PFSK-1 (cell line): Measurements from ENCODE around the gene EXOSC2.

Experiments
- FOXP2 ChIP-seq: optimal IDR thresholded peaks from 2 replicates; pipeline ENCODE3; 2011; ENCODE audit warnings: borderline replicate concordance, control low read depth, inconsistent platforms; ENCODE audit not compliant: insufficient read depth; ENCODE audit errors: extremely low read length, extremely low read depth
- POLR2AphosphoS5 ChIP-seq: IDR thresholded peaks from 2 replicates; pipeline ENCODE4 v1.6.1; 2012; ENCODE audit warnings: low read depth, mild to moderate bottlenecking, control low read depth, low read length, moderate library complexity
- SIN3A ChIP-seq: IDR thresholded peaks from 2 replicates; pipeline ENCODE4 v1.6.1; 2012; ENCODE audit warnings: mild to moderate bottlenecking, low read length, moderate library complexity, borderline replicate concordance; ENCODE audit not compliant: insufficient read depth
- TAF1 ChIP-seq: IDR thresholded peaks from 2 replicates; pipeline ENCODE4 v1.6.1; 2012; ENCODE audit warnings: low read length, control low read depth, borderline replicate concordance; ENCODE audit not compliant: insufficient read depth
- TF ChIP-seq, protein P1 (sequence below), 2 experiments: IDR thresholded peaks; 2 replicates each; pipeline versions ENCODE4 v1.6.1 to v1.8.0; 2011 to 2012; ENCODE audit warnings: low read depth in 2 of 2, low read length in 2 of 2, control low read depth in 1 of 2, inconsistent platforms in 1 of 2, mild to moderate bottlenecking in 1 of 2, moderate library complexity in 1 of 2; ENCODE audit not compliant: insufficient read depth in 1 of 2

The EXOSC2 gene

DNA sequence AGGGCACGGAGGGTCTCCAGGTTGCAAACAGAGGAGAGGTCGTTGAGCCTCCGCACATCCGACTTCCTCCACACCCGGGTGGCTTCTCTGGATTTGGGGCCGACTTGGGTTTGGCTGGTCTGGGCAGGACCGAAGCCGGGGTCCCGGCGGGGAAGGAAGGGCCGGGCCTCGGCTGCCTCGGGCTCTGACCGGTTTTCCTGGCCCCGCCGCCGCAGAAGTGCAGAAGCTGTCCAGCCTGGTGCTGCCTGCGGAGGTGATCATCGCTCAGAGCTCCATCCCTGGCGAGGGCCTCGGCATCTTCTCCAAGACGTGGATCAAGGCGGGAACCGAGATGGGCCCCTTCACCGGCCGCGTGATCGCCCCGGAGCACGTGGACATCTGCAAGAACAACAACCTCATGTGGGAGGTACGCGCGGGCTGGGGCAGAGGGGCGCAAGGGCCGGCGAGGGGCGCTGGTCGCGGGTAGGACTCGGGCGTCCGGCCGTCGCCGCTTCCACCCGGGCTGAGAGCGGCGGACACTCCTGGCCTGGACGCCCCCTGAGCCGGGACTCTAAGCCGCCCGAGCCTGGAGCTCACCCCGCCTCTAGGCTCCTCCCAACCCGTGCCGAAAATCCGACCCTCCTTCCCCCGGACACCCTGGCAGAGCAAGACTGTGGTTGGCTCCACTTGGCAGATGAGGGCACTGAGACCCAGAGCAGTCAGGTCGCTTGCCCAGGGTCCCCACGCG is 27.0 kb upstream of the EXOSC2 start:
- TF ChIP-seq SIN3A, result no peak
- no peak for TF ChIP-seq POLR2AphosphoS5
- no peak for TF ChIP-seq FOXP2
- TF ChIP-seq TAF1, result no peak
- TF ChIP-seq, protein P1, sequence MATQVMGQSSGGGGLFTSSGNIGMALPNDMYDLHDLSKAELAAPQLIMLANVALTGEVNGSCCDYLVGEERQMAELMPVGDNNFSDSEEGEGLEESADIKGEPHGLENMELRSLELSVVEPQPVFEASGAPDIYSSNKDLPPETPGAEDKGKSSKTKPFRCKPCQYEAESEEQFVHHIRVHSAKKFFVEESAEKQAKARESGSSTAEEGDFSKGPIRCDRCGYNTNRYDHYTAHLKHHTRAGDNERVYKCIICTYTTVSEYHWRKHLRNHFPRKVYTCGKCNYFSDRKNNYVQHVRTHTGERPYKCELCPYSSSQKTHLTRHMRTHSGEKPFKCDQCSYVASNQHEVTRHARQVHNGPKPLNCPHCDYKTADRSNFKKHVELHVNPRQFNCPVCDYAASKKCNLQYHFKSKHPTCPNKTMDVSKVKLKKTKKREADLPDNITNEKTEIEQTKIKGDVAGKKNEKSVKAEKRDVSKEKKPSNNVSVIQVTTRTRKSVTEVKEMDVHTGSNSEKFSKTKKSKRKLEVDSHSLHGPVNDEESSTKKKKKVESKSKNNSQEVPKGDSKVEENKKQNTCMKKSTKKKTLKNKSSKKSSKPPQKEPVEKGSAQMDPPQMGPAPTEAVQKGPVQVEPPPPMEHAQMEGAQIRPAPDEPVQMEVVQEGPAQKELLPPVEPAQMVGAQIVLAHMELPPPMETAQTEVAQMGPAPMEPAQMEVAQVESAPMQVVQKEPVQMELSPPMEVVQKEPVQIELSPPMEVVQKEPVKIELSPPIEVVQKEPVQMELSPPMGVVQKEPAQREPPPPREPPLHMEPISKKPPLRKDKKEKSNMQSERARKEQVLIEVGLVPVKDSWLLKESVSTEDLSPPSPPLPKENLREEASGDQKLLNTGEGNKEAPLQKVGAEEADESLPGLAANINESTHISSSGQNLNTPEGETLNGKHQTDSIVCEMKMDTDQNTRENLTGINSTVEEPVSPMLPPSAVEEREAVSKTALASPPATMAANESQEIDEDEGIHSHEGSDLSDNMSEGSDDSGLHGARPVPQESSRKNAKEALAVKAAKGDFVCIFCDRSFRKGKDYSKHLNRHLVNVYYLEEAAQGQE (IDR thresholded peaks at IDR 0.05; ENCODE audit: insufficient read depth in 1 of 2, low read depth in 2 of 2, low read length in 2 of 2), result no peak

DNA sequence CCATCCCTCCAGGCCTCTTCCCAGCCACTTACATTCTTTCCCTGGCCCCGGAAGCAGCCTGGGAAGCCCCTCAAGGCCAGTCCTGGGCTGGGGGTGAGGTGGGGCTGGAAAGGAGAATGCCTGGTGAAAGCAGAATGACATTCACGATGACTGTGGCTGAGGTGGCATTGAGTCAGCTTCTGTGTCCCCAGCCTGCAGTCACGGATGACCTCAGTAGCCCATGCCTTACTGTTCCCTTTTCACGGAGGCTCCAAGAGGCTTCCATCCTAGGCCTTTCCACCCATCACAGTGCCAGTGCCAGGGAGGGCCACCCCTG is 26.5 kb upstream of the EXOSC2 start:
- TF ChIP-seq FOXP2, result no peak
- no peak for TF ChIP-seq SIN3A
- no peak for TF ChIP-seq POLR2AphosphoS5
- TF ChIP-seq, protein P1 (IDR thresholded peaks at IDR 0.05; ENCODE audit: insufficient read depth in 1 of 2, low read depth in 2 of 2, low read length in 2 of 2), result no peak
- TF ChIP-seq TAF1, result no peak

DNA sequence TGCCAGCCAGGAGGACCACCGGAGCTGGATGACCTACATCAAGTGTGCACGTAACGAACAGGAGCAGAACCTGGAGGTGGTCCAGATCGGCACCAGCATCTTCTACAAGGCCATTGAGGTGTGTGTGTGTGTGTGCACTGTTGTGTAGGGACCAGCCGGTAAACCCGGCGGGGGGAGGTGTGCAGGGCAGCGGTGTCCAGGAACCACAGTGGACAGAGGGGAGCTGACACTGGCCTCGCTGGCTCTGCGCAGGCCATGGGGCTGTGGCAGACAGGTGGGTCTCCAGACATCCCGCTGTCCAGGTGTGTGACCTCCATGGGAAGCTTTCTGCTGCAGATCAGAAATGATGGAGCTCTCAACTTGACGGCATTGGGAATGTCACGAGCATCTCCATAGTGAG is 25.4 kb upstream of the EXOSC2 start:
- TF ChIP-seq, protein P1 (IDR thresholded peaks at IDR 0.05; ENCODE audit: insufficient read depth in 1 of 2, low read depth in 2 of 2, low read length in 2 of 2), result no peak
- TF ChIP-seq POLR2AphosphoS5 (no peak), SIN3A (no peak), FOXP2 (no peak), TAF1 (no peak)

DNA sequence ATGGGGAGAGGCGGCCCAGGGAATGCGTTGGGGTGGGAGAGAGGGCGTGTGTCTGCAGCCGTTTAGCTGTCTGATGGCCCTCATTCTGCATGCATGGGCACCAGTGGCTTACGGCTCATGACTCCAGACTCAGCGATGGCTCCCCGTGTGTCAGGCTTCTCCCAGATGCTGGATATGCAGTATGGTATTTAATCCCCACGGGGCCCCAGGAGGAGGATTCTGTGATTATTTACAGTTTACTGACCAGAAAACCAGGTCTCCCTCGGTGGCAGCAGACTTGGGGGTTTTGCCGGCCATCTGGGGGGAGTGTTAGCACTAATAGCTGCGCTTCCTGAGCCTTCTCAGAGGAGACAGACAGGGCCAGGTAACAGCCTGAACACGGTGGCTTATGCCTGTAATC is 24.9 kb upstream of the EXOSC2 start:
- no peak for TF ChIP-seq TAF1
- no peak for TF ChIP-seq FOXP2
- TF ChIP-seq POLR2AphosphoS5, result no peak
- TF ChIP-seq SIN3A, result no peak
- TF ChIP-seq, protein P1 (IDR thresholded peaks at IDR 0.05; ENCODE audit: insufficient read depth in 1 of 2, low read depth in 2 of 2, low read length in 2 of 2), result no peak

DNA sequence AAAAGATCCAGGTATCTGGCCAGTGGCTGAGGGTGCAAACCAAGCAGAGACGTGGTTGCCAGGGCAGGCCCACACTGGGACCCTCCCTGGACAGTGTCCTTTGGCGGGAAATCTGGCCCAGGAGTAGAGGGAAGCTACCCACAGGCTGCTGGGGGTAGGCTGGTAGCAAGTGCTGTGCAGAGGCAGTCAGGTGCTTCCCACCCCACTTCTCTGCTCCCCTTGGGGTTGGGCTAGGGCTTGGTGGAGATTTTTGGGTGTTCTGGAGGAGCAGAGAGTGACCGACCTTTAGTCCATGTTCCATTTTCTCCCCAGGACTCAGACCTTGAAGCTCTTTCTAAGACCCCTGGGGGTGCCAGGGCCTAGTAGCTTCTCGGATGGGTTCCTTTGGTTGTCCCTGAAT is 23.6 kb upstream of the EXOSC2 start:
- TF ChIP-seq TAF1, result no peak
- TF ChIP-seq, protein P1 (IDR thresholded peaks at IDR 0.05; ENCODE audit: insufficient read depth in 1 of 2, low read depth in 2 of 2, low read length in 2 of 2), result no peak
- TF ChIP-seq SIN3A, result no peak
- TF ChIP-seq FOXP2, result no peak
- TF ChIP-seq POLR2AphosphoS5, result no peak
